Fibroblast of villous mesenchyme (primary cell): ENCODE data around the gene KCNJ1. TPM values are rescaled to one million over a fixed set of nuclear protein-coding genes. Genes with fewer than 3 reads are reported as not detected.
A peak's percentile ranks its signal among the peaks of the same experiment; 100 is the strongest.

ENCODE experiments used
- DNase-seq: peaks from one replicate; pipeline ENCODE4 v3.0.0-alpha.2; 2010; ENCODE audit warnings: low read depth
- H3K4me3 ChIP-seq: 2 replicates; pipeline ENCODE4 v1.5.1; 2011; ENCODE audit warnings: low read depth, mild to moderate bottlenecking, low read length
- total RNA-seq: library from RNA; depleted of rRNA; stranded (reverse); fragments of >200 nt; gene quantifications from 2 replicates; pipeline ENCODE4 v1.2.3, GENCODE V29; 2012
- TF ChIP-seq, protein P1 (sequence below): IDR thresholded peaks from 2 replicates; pipeline ENCODE4 v1.5.1; 2012; ENCODE audit warnings: low read depth, mild to moderate bottlenecking, low read length; ENCODE audit not compliant: insufficient read depth

Gene KCNJ1
- total RNA-seq, 1 donor: not detected

DNA sequence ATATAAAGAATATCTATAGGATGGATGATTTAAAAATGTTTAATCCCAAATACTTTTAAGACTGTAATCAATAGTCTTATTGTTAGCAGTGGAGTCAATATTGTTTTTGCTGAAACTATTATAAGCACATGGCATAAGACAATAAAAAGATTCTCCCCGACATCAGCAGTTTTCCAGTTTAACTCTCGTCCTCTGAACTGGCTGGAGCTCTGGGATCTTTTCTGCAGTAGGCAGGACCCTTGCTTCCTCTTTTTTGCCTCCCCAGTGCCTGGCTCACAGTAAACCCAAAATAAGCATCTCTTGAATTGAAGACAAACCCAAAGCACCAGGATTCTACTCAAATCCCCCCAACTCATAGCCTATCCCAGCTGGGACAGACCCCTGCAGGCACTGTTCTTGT is 32.9 kb downstream of the KCNJ1 start:
- H3K4me3 ChIP-seq: no peak overlapping the region
- TF ChIP-seq, protein P1, sequence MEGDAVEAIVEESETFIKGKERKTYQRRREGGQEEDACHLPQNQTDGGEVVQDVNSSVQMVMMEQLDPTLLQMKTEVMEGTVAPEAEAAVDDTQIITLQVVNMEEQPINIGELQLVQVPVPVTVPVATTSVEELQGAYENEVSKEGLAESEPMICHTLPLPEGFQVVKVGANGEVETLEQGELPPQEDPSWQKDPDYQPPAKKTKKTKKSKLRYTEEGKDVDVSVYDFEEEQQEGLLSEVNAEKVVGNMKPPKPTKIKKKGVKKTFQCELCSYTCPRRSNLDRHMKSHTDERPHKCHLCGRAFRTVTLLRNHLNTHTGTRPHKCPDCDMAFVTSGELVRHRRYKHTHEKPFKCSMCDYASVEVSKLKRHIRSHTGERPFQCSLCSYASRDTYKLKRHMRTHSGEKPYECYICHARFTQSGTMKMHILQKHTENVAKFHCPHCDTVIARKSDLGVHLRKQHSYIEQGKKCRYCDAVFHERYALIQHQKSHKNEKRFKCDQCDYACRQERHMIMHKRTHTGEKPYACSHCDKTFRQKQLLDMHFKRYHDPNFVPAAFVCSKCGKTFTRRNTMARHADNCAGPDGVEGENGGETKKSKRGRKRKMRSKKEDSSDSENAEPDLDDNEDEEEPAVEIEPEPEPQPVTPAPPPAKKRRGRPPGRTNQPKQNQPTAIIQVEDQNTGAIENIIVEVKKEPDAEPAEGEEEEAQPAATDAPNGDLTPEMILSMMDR: no peak
- no peak for DNase-seq

- TF ChIP-seq, protein P1: peak; percentile 2
- no peak for DNase-seq
- H3K4me3 ChIP-seq: no peak overlapping the region
Measured at GRCh38 chr11:128832121-128832497, 35.0 kb downstream of the KCNJ1 start.

DNA sequence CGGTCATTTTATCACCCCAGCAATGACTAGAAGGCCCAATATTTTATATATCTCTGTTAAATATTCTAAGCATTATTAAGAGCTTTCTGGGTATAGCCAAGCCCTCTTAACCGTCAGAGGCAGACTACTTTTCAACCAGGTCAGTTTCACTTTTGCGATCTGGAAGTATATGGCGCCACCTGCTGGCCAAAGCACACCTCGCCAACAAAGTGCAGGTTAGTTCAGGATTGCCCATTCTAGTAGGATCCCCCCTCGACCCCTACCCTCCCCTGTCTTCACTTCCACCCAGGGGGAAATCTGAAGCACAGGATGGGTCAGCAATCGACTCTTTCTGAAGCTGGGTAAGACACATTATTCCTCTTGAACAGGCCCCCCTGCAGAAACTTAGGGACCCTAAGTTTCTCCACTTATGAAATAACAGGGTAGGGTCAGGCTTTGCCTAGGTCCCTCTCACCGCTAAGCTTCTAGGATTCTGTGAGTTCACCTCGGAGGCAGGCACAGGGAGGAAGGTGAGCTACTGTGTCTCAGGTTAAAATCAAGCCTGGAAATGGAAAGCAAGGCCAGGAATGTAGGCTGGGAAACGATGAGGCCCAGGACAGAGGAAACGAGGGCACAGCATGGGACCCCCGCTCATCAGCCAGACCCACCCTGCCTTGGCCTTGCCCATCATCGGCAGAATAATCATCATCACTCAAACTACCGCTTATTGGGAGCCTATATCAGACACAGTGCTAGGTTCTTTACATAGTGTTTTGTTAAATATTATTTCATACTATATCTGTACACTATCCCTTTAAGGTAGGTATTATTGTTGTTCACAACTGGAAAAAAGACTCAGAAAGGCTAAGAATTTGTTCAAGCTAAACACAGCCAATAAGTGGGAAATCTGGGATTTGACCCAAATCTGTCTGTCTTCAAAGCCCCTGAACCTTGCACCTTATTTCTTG is 35.6 kb downstream of the KCNJ1 start:
- peak; percentile 86 for DNase-seq
- TF ChIP-seq, protein P1: peak; percentile 85
- no peak overlapping the region for H3K4me3 ChIP-seq

- no peak for DNase-seq
- TF ChIP-seq, protein P1: no peak
- no peak overlapping the region for H3K4me3 ChIP-seq
Measured at GRCh38 chr11:128830290-128831173, 36.6 kb downstream of the KCNJ1 start.

DNA sequence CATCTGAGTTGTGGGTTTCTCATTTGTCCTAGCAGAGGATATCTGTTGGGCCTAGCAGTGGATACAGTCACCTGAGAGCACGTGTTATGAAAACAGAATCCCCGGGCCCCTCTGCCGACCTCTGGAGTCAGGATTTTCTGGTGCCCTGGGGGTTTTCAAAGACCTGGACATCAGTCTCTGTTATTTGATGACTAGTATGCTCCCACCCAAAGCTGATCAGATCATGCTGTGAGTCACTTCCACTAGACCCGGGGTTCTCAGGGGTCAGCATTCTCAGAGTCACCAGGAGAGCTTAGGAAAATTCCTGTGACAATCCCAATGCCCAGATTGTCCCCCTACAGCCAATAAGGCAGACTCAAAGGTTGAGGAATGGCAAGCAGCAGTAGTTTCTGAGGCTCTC is 38.7 kb downstream of the KCNJ1 start:
- TF ChIP-seq, protein P1: no peak
- no peak overlapping the region for H3K4me3 ChIP-seq
- no peak for DNase-seq

- no peak overlapping the region for H3K4me3 ChIP-seq
- DNase-seq: no peak
- TF ChIP-seq, protein P1: no peak
Measured at GRCh38 chr11:128827191-128827893, 39.8 kb downstream of the KCNJ1 start.
